GM21619 (cell line): Measurements from ENCODE around the gene VDAC1.
"Not testable (repeated sequence)": the region's sequence is repeated elsewhere in the genome, so short reads cannot be mapped to it uniquely, and the experiment has no call there.

Source experiments
- ATAC-seq: cut with Tn5 transposase; IDR thresholded peaks from one replicate; pipeline ENCODE4 v1.9.1; 2021; ENCODE audit not compliant: unreplicated experiment

Gene VDAC1

GRCh38 chr5:133942614-133943474 lies 61.9 kb downstream of the VDAC1 start:
- no peak for ATAC-seq

- ATAC-seq = no peak
Measured at GRCh38 chr5:133941456-133942196, 63.1 kb downstream of the VDAC1 start.

GRCh38 chr5:133939668-133940067 lies 65.1 kb downstream of the VDAC1 start:
- ATAC-seq = no peak

- ATAC-seq = no peak
Measured at GRCh38 chr5:133938929-133939328, 65.8 kb downstream of the VDAC1 start.

- no peak for ATAC-seq
Measured at GRCh38 chr5:133938039-133938821, 66.5 kb downstream of the VDAC1 start.

GRCh38 chr5:133937628-133938027 lies 67.1 kb downstream of the VDAC1 start:
- ATAC-seq = not testable (repeated sequence)

GRCh38 chr5:133936651-133937015 lies 68.1 kb downstream of the VDAC1 start:
- no peak for ATAC-seq

GRCh38 chr5:133935991-133936650 lies 68.7 kb downstream of the VDAC1 start:
- ATAC-seq = not testable (repeated sequence)

GRCh38 chr5:133935667-133935940 lies 69.2 kb downstream of the VDAC1 start:
- ATAC-seq = no peak

- ATAC-seq = peak; percentile 37
Measured at GRCh38 chr5:133934822-133935666, 69.7 kb downstream of the VDAC1 start.

GRCh38 chr5:133934311-133934710 lies 70.5 kb downstream of the VDAC1 start:
- no peak for ATAC-seq

- no peak for ATAC-seq
Measured at GRCh38 chr5:133933670-133934295, 71.0 kb downstream of the VDAC1 start.

GRCh38 chr5:133933169-133933509 lies 71.6 kb downstream of the VDAC1 start:
- ATAC-seq = no peak

GRCh38 chr5:133932441-133933168 lies 72.2 kb downstream of the VDAC1 start:
- no peak for ATAC-seq

- no peak for ATAC-seq
Measured at GRCh38 chr5:133931546-133931945, 73.2 kb downstream of the VDAC1 start.

GRCh38 chr5:133930813-133931090 lies 74.0 kb downstream of the VDAC1 start:
- no peak for ATAC-seq

- no peak for ATAC-seq
Measured at GRCh38 chr5:133930061-133930812, 74.5 kb downstream of the VDAC1 start.

GRCh38 chr5:133928587-133929393 lies 76.0 kb downstream of the VDAC1 start:
- no peak for ATAC-seq
